Retinal pigment epithelial cell (primary cell): ENCODE data around the gene ACO1.

ENCODE experiments used
- DNase-seq: peaks from one replicate; pipeline ENCODE4 v3.0.0-alpha.2; 2010; ENCODE audit warnings: low read depth
- H3K4me3 ChIP-seq: 2 replicates; pipeline ENCODE4 v1.5.1; 2011; ENCODE audit warnings: mild to moderate bottlenecking, low read length, control low read depth, moderate library complexity
- TF ChIP-seq, protein P1 (sequence below): conservative IDR thresholded peaks from 2 replicates; pipeline ENCODE4 v1.5.1; 2011; ENCODE audit warnings: low read depth, low read length, control low read depth, inconsistent platforms

Gene ACO1

DNA sequence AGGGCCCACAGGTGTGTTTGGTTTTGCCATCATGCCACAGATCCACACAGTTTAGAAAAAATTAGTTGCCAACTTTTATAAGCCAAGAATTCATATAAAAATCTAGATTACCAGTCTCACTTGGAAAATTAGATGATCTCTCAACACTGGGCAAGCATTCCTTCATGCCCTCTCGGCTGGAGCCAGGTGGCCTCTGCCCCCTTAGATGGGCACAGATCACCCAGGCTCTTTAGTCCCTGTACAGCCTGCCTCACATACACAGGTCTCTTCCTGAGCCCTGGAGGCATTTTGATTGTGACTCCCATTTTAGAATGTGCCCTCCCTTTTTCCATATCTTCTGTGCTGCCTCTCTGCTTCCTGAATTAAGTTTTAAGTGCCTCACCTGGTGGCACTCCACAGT lies 20.0 kb downstream of the ACO1 start:
- DNase-seq = no peak
- no peak overlapping the region for H3K4me3 ChIP-seq
- TF ChIP-seq, protein P1, sequence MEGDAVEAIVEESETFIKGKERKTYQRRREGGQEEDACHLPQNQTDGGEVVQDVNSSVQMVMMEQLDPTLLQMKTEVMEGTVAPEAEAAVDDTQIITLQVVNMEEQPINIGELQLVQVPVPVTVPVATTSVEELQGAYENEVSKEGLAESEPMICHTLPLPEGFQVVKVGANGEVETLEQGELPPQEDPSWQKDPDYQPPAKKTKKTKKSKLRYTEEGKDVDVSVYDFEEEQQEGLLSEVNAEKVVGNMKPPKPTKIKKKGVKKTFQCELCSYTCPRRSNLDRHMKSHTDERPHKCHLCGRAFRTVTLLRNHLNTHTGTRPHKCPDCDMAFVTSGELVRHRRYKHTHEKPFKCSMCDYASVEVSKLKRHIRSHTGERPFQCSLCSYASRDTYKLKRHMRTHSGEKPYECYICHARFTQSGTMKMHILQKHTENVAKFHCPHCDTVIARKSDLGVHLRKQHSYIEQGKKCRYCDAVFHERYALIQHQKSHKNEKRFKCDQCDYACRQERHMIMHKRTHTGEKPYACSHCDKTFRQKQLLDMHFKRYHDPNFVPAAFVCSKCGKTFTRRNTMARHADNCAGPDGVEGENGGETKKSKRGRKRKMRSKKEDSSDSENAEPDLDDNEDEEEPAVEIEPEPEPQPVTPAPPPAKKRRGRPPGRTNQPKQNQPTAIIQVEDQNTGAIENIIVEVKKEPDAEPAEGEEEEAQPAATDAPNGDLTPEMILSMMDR = no peak

GRCh38 chr9:32404856-32405255 lies 20.4 kb downstream of the ACO1 start:
- TF ChIP-seq, protein P1 = no peak
- no peak for DNase-seq

GRCh38 chr9:32405506-32405905 lies 21.1 kb downstream of the ACO1 start:
- no peak overlapping the region for H3K4me3 ChIP-seq
- TF ChIP-seq, protein P1 = no peak
- no peak for DNase-seq

More at GRCh38 chr9:32404856-32405255, 20.4 kb downstream of the ACO1 start:
- no peak overlapping the region for H3K4me3 ChIP-seq

DNA sequence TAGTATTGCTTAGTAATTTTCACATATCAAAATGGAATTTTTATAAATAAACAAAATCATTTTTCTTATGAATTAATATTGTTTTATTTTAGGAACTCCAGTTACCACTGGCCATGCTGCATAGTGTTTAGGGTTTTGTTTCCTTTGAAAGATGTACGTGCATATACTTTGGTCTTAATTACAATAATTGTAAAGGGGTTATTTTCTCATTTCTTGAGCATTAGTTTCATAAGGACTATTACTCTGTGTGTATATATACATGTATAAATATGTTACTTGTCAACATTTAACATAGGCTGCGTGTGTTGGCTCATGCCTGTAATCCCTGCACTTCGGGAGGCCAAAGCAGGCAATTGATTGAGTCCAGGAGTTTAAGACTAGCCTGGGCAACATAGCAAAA lies 21.6 kb downstream of the ACO1 start:
- DNase-seq = no peak
- TF ChIP-seq, protein P1 = no peak
- no peak overlapping the region for H3K4me3 ChIP-seq

DNA sequence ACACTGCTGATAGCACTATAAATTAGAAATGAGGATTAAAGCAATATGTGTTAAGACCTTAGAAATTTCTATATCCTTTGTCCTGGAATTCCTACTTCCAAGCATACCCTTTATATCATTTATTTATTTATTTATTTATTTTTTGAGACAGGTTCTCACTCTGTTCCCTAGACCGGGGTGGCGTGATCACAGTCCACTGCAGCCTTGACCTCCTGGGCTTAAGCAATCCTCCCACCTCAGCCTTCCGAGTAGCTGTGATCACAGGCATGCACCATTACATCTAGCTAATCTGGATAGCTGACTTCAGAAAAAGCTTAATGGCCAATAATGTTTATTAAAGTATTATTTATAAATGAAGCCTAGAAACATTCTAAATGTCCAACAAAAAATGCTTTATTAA lies 27.3 kb downstream of the ACO1 start:
- no peak overlapping the region for H3K4me3 ChIP-seq
- TF ChIP-seq, protein P1 = no peak
- DNase-seq = no peak

GRCh38 chr9:32412440-32412839 lies 28.0 kb downstream of the ACO1 start:
- H3K4me3 ChIP-seq = no peak overlapping the region
- DNase-seq = no peak
- TF ChIP-seq, protein P1 = no peak

- TF ChIP-seq, protein P1 = no peak
- no peak for DNase-seq
- H3K4me3 ChIP-seq = no peak overlapping the region
These were observed 29.0 kb downstream of the ACO1 start for GRCh38 chr9:32413424-32413823.
